ENCODE results near the gene CNDP1.

DNA sequence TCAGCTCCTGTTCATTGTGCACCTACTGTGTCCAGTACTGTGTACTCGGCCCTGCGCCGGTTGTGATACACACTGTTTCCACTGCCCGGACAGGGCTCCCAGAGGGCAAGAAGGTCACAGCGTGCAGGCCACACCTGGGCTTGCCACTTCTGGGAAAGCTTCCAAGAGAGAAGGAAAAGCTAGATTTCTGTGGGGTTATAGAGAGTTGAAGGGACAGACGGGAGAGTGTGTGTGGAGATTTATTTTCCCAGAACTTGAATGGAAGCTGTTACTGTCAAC, 3.8 kb upstream of the CNDP1 start:
- TF ChIP-seq, protein P1, sequence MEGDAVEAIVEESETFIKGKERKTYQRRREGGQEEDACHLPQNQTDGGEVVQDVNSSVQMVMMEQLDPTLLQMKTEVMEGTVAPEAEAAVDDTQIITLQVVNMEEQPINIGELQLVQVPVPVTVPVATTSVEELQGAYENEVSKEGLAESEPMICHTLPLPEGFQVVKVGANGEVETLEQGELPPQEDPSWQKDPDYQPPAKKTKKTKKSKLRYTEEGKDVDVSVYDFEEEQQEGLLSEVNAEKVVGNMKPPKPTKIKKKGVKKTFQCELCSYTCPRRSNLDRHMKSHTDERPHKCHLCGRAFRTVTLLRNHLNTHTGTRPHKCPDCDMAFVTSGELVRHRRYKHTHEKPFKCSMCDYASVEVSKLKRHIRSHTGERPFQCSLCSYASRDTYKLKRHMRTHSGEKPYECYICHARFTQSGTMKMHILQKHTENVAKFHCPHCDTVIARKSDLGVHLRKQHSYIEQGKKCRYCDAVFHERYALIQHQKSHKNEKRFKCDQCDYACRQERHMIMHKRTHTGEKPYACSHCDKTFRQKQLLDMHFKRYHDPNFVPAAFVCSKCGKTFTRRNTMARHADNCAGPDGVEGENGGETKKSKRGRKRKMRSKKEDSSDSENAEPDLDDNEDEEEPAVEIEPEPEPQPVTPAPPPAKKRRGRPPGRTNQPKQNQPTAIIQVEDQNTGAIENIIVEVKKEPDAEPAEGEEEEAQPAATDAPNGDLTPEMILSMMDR (IDR thresholded peaks at IDR 0.05; ENCODE audit: borderline replicate concordance, extremely low read depth, low read length, poor library complexity, severe bottlenecking), result no peak
- no peak for TF ChIP-seq EZH2 (IDR thresholded peaks at IDR 0.05; ENCODE audit: borderline replicate concordance, low read depth, low read length, severe bottlenecking)
